NCI-H2081 treated with DMSO at 0.1 percent for 48 hours (cell line): ENCODE results near the gene TCN1.
"Not testable (repeated sequence)": the region's sequence is repeated elsewhere in the genome, so short reads cannot be mapped to it uniquely, and the experiment has no call there.

ENCODE experiments used
- DNase-seq: peaks from one replicate; lab custom pipeline; 2025; lab: John Stamatoyannopoulos, UW

TCN1 gene

GRCh38 chr11:59866397-59866796 is at the start of gene TCN1:
TCN1 (minus strand) TSS chr11:59866487; CDS start chr11:59866470, 17 bp downstream.
- no peak for DNase-seq

- DNase-seq, result not testable (repeated sequence)
These were observed 37.3 kb upstream of the TCN1 start for GRCh38 chr11:59903569-59903968.

GRCh38 chr11:59901306-59901705 is 35.0 kb upstream of the TCN1 start:
- DNase-seq, result no peak

- no peak for DNase-seq
These were observed 34.3 kb upstream of the TCN1 start for GRCh38 chr11:59900366-59901126.

GRCh38 chr11:59899532-59899931 is 33.2 kb upstream of the TCN1 start:
- DNase-seq, result no peak

- DNase-seq, result no peak
These were observed 32.4 kb upstream of the TCN1 start for GRCh38 chr11:59898650-59899049.

GRCh38 chr11:59898046-59898445 is 31.8 kb upstream of the TCN1 start:
- no peak for DNase-seq

- DNase-seq, result no peak
These were observed 28.3 kb upstream of the TCN1 start for GRCh38 chr11:59894616-59895015.

GRCh38 chr11:59891781-59892181 is 25.5 kb upstream of the TCN1 start:
- DNase-seq, result no peak

- not testable (repeated sequence) for DNase-seq
These were observed 20.9 kb upstream of the TCN1 start for GRCh38 chr11:59887156-59887555.

GRCh38 chr11:59883597-59883996 is 17.3 kb upstream of the TCN1 start:
- no peak for DNase-seq

GRCh38 chr11:59879567-59879966 is 13.3 kb upstream of the TCN1 start:
- no peak for DNase-seq

- DNase-seq, result no peak
These were observed 12.3 kb upstream of the TCN1 start, which contains the start of gene OOSP3 for GRCh38 chr11:59878575-59878974. OOSP3 (plus strand) TSS chr11:59878782; CDS start chr11:59878809, 27 bp downstream.

- DNase-seq, result no peak
These were observed 11.5 kb upstream of the TCN1 start for GRCh38 chr11:59877784-59878183.

- DNase-seq, result no peak
These were observed 11.0 kb upstream of the TCN1 start for GRCh38 chr11:59877325-59877724.

GRCh38 chr11:59875856-59876519 is 9.7 kb upstream of the TCN1 start:
- no peak for DNase-seq

- no peak for DNase-seq
These were observed 5.8 kb upstream of the TCN1 start for GRCh38 chr11:59872076-59872475.

GRCh38 chr11:59867946-59868345 is 1.7 kb upstream of the TCN1 start:
- no peak for DNase-seq

- no peak for DNase-seq
These were observed 549 bp upstream of the TCN1 start for GRCh38 chr11:59866836-59867235.

- DNase-seq, result no peak
These were observed 1.3 kb downstream of the TCN1 start for GRCh38 chr11:59865031-59865430.

- DNase-seq, result no peak
These were observed 4.0 kb downstream of the TCN1 start for GRCh38 chr11:59862252-59862651.

GRCh38 chr11:59859673-59860072 is 6.6 kb downstream of the TCN1 start:
- no peak for DNase-seq
